ENCODE results near the gene CA5A. TPM values are rescaled to one million over a fixed set of nuclear protein-coding genes. Genes with fewer than 3 reads are reported as not detected.

Gene CA5A
- total and polyA plus RNA-seq, 2 of the 13 experiments (the other 11 are each of a cell fraction or from before 2014, with no cell fraction given), result 66.8 to 106 TPM

- TF ChIP-seq ZSCAN5A (CRISPR knock-in tag; IDR thresholded peaks at IDR 0.05; ENCODE audit: borderline replicate concordance) (no peak), ERF (CRISPR knock-in tag; IDR thresholded peaks at IDR 0.05) (peak; percentile 89; the same call in 1 of the 2 replicates), ZNF691 (CRISPR knock-in tag; IDR thresholded peaks at IDR 0.05; ENCODE audit: borderline replicate concordance, low read depth) (peak; percentile 96), MAFG (CRISPR knock-in tag; IDR thresholded peaks at IDR 0.05) (no peak), EEA1 (CRISPR knock-in tag; IDR thresholded peaks at IDR 0.05; ENCODE audit: borderline replicate concordance) (0 out of 2 replicates have a peak, but pooled peaks have one; percentile 46), ZSCAN21 (CRISPR knock-in tag; IDR thresholded peaks at IDR 0.05; ENCODE audit: borderline replicate concordance) (peak; percentile 22; the same call in 1 of the 2 replicates), THAP8 (CRISPR knock-in tag; IDR thresholded peaks at IDR 0.05; ENCODE audit: borderline replicate concordance) (no peak), RFXANK (CRISPR knock-in tag; IDR thresholded peaks at IDR 0.05) (no peak), NCOA1 (CRISPR knock-in tag; IDR thresholded peaks at IDR 0.05) (no peak), ZNF354B (CRISPR knock-in tag; IDR thresholded peaks at IDR 0.05) (no peak), AFF4 (CRISPR knock-in tag; IDR thresholded peaks at IDR 0.05) (no peak), ZNF256 (CRISPR knock-in tag; conservative IDR thresholded peaks at IDR 0.05) (no peak), NR2C2 (CRISPR knock-in tag; IDR thresholded peaks at IDR 0.05; ENCODE audit: borderline replicate concordance) (peak; percentile 45; the same call in 1 of the 2 replicates), AKAP8 (CRISPR knock-in tag; IDR thresholded peaks at IDR 0.05) (peak; percentile 87), MIXL1 (CRISPR knock-in tag; IDR thresholded peaks at IDR 0.05) (peak; percentile 44; the same call in 1 of the 2 replicates), SATB2 (CRISPR knock-in tag; IDR thresholded peaks at IDR 0.05) (no peak), TGIF2 (CRISPR knock-in tag; IDR thresholded peaks at IDR 0.05) (peak; percentile 100), ZNF362 (CRISPR knock-in tag; IDR thresholded peaks at IDR 0.05; ENCODE audit: borderline replicate concordance) (peak; percentile 11), ZNF841 (CRISPR knock-in tag; IDR thresholded peaks at IDR 0.05; ENCODE audit: borderline replicate concordance) (no peak), KAT8 (CRISPR knock-in tag; IDR thresholded peaks at IDR 0.05) (peak; percentile 81), TCF12 (IDR thresholded peaks at IDR 0.05) (no peak), TCF12 (CRISPR knock-in tag; IDR thresholded peaks at IDR 0.05) (0 out of 2 replicates have a peak, but pooled peaks have one; percentile 60)
Measured at GRCh38 chr16:87853411-87854052, 82.8 kb downstream of the CA5A start (continued).
